HEK293 (cell line): ENCODE data around the gene NANS.

Experiments
- CTCF ChIA-PET: fragments of 350-600 bp; formaldehyde crosslinking; extraction: SDS; loops from one replicate; lab custom pipeline; 2021; ENCODE audit warnings: antibody characterized with exemption; lab: Yijun Ruan, JAX
- POLR2A ChIA-PET: fragments of 300-600 bp; formaldehyde crosslinking; extraction: SDS; loops from one replicate; lab custom pipeline; 2020; ENCODE audit warnings: antibody characterized with exemption, inconsistent platforms; lab: Yijun Ruan, JAX
- H3K27ac ChIP-seq: fragments of 200-500 bp; sonication (Bioruptor generic); 2 replicates; pipeline ENCODE4 v1.5.1; 2014; ENCODE audit warnings: low read depth, low read length, control low read depth, inconsistent platforms; ENCODE audit errors: extremely low read depth
- H3K36me3 ChIP-seq, 2 experiments: fragments of 200-500 bp in 1 of 2; sonication (Bioruptor generic) in 1 of 2; 1 replicate in 1 of 2; 2 replicates in 1 of 2; pipeline ENCODE4 v1.5.1; 2014 to 2017; ENCODE audit warnings: inconsistent platforms in 2 of 2, low read length in 2 of 2; ENCODE audit not compliant: control insufficient read depth in 2 of 2, insufficient read depth in 1 of 2
- H3K4me1 ChIP-seq: fragments of 200-500 bp; sonication (Bioruptor generic); 2 replicates; pipeline ENCODE4 v1.5.1; 2014; ENCODE audit warnings: mild to moderate bottlenecking, low read length, inconsistent platforms; ENCODE audit not compliant: control insufficient read depth, insufficient read depth
- H3K4me3 ChIP-seq: 2 replicates; pipeline ENCODE4 v1.5.1; 2011; ENCODE audit warnings: low read depth, mild to moderate bottlenecking, control low read depth, low read length, moderate library complexity
- H3K9me3 ChIP-seq: fragments of 200-500 bp; sonication (Bioruptor generic); 2 replicates; pipeline ENCODE4 v1.5.1; 2014; ENCODE audit warnings: low read depth, low read length, inconsistent platforms; ENCODE audit not compliant: control insufficient read depth, insufficient read depth
- CTCF ChIP-seq: fragments of 450-650 bp; formaldehyde crosslinking; IDR thresholded peaks from 2 replicates; pipeline ENCODE4 v1.5.1; 2016; ENCODE audit warnings: missing biosample characterization, missing genetic modification characterization
- FEZF1 ChIP-seq: fragments of 450-650 bp; formaldehyde crosslinking; IDR thresholded peaks from 2 replicates; pipeline ENCODE4 v1.5.1; 2016; ENCODE audit warnings: missing biosample characterization, missing genetic modification characterization
- GLIS2 ChIP-seq: fragments of 450-650 bp; formaldehyde crosslinking; IDR thresholded peaks from 2 replicates; pipeline ENCODE4 v1.5.1; 2016; ENCODE audit warnings: missing biosample characterization, missing genetic modification characterization
- HOXD13 ChIP-seq: sonication (generic); formaldehyde crosslinking; IDR thresholded peaks from 2 replicates; pipeline ENCODE4 v1.8.0; 2022; ENCODE audit warnings: missing genetic modification reagents, borderline replicate concordance
- OSR2 ChIP-seq: fragments of 450-650 bp; formaldehyde crosslinking; IDR thresholded peaks from 2 replicates; pipeline ENCODE4 v1.5.1; 2016; ENCODE audit warnings: missing biosample characterization, missing genetic modification characterization
- REST ChIP-seq: fragments of 450-650 bp; formaldehyde crosslinking; IDR thresholded peaks from 2 replicates; pipeline ENCODE4 v1.5.1; 2016; ENCODE audit warnings: missing biosample characterization, missing genetic modification characterization
- SCRT2 ChIP-seq: fragments of 450-650 bp; formaldehyde crosslinking; IDR thresholded peaks from 2 replicates; pipeline ENCODE4 v1.5.1; 2016; ENCODE audit warnings: missing biosample characterization, missing genetic modification characterization
- SP7 ChIP-seq: fragments of 450-650 bp; formaldehyde crosslinking; IDR thresholded peaks from 2 replicates; pipeline ENCODE4 v1.5.1; 2016; ENCODE audit warnings: missing biosample characterization, missing genetic modification characterization
- ZBTB11 ChIP-seq: fragments of 450-650 bp; formaldehyde crosslinking; conservative IDR thresholded peaks from 2 replicates; pipeline ENCODE4 v1.5.1; 2016; ENCODE audit warnings: low read depth, missing biosample characterization, missing genetic modification characterization
- ZNF114 ChIP-seq: fragments of 450-650 bp; formaldehyde crosslinking; IDR thresholded peaks from 2 replicates; pipeline ENCODE4 v1.5.0; 2017; ENCODE audit warnings: missing biosample characterization, missing genetic modification characterization
- ZNF138 ChIP-seq: fragments of 450-650 bp; formaldehyde crosslinking; IDR thresholded peaks from 2 replicates; pipeline ENCODE4 v1.5.1; 2016; ENCODE audit warnings: missing biosample characterization, missing genetic modification characterization, borderline replicate concordance
- ZNF2 ChIP-seq: fragments of 450-650 bp; formaldehyde crosslinking; IDR thresholded peaks from 2 replicates; pipeline ENCODE4 v1.5.1; 2016; ENCODE audit warnings: missing biosample characterization, missing genetic modification characterization
- ZNF266 ChIP-seq: fragments of 450-650 bp; formaldehyde crosslinking; IDR thresholded peaks from 2 replicates; pipeline ENCODE4 v1.5.1; 2016; ENCODE audit warnings: missing biosample characterization, missing genetic modification characterization, low read depth
- ZNF274 ChIP-seq, 2 experiments: fragments of 200-500 bp in 1 of 2; fragments of 450-650 bp in 1 of 2; sonication (Bioruptor generic) in 1 of 2; formaldehyde crosslinking in 1 of 2; IDR thresholded peaks; 2 replicates each; pipeline versions ENCODE4 v1.5.1 to v1.6.1; 2014 to 2016; ENCODE audit warnings: borderline replicate concordance in 1 of 2, inconsistent platforms in 1 of 2, low read length in 1 of 2, missing biosample characterization in 1 of 2, missing genetic modification characterization in 1 of 2
- ZNF302 ChIP-seq: fragments of 450-650 bp; formaldehyde crosslinking; IDR thresholded peaks from 2 replicates; pipeline ENCODE4 v1.5.1; 2016; ENCODE audit warnings: missing biosample characterization, missing genetic modification characterization, low read depth
- ZNF394 ChIP-seq: fragments of 450-650 bp; formaldehyde crosslinking; IDR thresholded peaks from 2 replicates; pipeline ENCODE4 v1.5.1; 2016; ENCODE audit warnings: missing biosample characterization, missing genetic modification characterization, mild to moderate bottlenecking, moderate library complexity, borderline replicate concordance
- ZNF521 ChIP-seq: fragments of 450-650 bp; formaldehyde crosslinking; IDR thresholded peaks from 2 replicates; pipeline ENCODE4 v1.5.1; 2017; ENCODE audit warnings: missing biosample characterization, mild to moderate bottlenecking, missing genetic modification characterization
- ZNF639 ChIP-seq: fragments of 450-650 bp; formaldehyde crosslinking; IDR thresholded peaks from 2 replicates; pipeline ENCODE4 v1.5.1; 2016; ENCODE audit warnings: missing biosample characterization, missing genetic modification characterization
- ZNF654 ChIP-seq: fragments of 450-650 bp; formaldehyde crosslinking; IDR thresholded peaks from 2 replicates; pipeline ENCODE4 v1.5.1; 2016; ENCODE audit warnings: low read depth, missing biosample characterization, missing genetic modification characterization
- ZNF768 ChIP-seq: fragments of 450-650 bp; formaldehyde crosslinking; IDR thresholded peaks from 2 replicates; pipeline ENCODE4 v1.5.1; 2018; ENCODE audit warnings: missing biosample characterization, mild to moderate bottlenecking, missing genetic modification characterization
- TF ChIP-seq, protein P1 (sequence below): fragments of 450-650 bp; formaldehyde crosslinking; IDR thresholded peaks from 2 replicates; pipeline ENCODE4 v1.5.1; 2016; ENCODE audit warnings: missing biosample characterization, missing genetic modification characterization

Gene NANS

GRCh38 chr9:98009437-98009836 lies 47.1 kb upstream of the NANS start (continued):
- TF ChIP-seq ZBTB11 (tag by site-specific recombination) (no peak), REST (tag by site-specific recombination) (no peak), ZNF114 (tag by site-specific recombination) (no peak), ZNF274 (IDR thresholded peaks at IDR 0.05; ENCODE audit: low read length) (no peak), ZNF274 (tag by site-specific recombination; IDR thresholded peaks at IDR 0.05; ENCODE audit: borderline replicate concordance) (no peak), OSR2 (tag by site-specific recombination) (no peak), ZNF266 (tag by site-specific recombination) (no peak), GLIS2 (no peak), ZNF639 (tag by site-specific recombination) (no peak), SCRT2 (tag by site-specific recombination) (no peak), HOXD13 (no peak), ZNF302 (no peak)
- TF ChIP-seq, protein P1, sequence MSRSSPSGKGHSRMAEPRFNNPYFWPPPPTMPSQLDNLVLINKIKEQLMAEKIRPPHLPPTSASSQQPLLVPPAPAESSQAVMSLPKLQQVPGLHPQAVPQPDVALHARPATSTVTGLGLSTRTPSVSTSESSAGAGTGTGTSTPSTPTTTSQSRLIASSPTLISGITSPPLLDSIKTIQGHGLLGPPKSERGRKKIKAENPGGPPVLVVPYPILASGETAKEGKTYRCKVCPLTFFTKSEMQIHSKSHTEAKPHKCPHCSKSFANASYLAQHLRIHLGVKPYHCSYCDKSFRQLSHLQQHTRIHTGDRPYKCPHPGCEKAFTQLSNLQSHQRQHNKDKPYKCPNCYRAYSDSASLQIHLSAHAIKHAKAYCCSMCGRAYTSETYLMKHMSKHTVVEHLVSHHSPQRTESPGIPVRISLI (tag by site-specific recombination) = no peak

DNA sequence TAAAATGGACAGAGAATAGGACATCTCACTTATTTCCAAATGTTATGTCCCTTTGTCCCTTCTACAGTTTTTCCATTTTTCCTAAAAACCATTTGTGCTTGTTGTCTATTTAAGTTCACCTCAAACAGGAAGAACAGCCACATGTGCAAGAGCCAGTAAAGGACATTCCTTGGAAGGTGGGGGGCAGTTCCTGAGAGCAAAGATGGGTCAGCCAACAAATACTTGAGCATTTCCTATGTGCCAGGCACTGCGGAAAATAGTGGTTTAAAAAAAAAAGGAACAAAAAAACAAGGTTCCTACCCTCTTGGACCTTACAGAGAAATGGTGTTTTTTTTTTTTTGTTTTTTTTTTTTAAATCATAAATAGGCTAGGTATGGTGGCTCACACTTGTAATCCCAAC lies 46.6 kb upstream of the NANS start:
- CTCF ChIA-PET = no interaction called here

More for the DNA sequence above, 46.6 kb upstream of the NANS start:
- TF ChIP-seq ZNF768 (tag by site-specific recombination) (no peak), ZNF394 (tag by site-specific recombination) (no peak), ZNF138 (no peak), CTCF (tag by site-specific recombination) (no peak), FEZF1 (tag by site-specific recombination) (no peak), ZNF2 (tag by site-specific recombination) (no peak), ZNF654 (tag by site-specific recombination) (no peak), ZNF521 (tag by site-specific recombination) (no peak), SP7 (tag by site-specific recombination) (no peak), OSR2 (tag by site-specific recombination) (no peak)
- H3K9me3 ChIP-seq = no peaks in the 10 kb centered on the region
- no peaks in the 10 kb centered on the region for H3K4me1 ChIP-seq
- no peak overlapping the region for H3K4me3 ChIP-seq
- POLR2A ChIA-PET = interaction anchor here (0.7 to 1.0 kb wide), 2 partner anchors 27 to 327 kb away, joined by 3 read pairs; partner anchors contain the start of gene ANP32B
- peaks cover 41 to 99% of the 10 kb centered on the region in 2 experiments for H3K36me3 ChIP-seq
- H3K27ac ChIP-seq = no peak overlapping the region
